HCT116 (cell line): ENCODE data around the gene HHATL. TPM values are rescaled to one million over a fixed set of nuclear protein-coding genes. Genes with fewer than 3 reads are reported as not detected.

ENCODE experiments used
- ATAC-seq: fragments of 200-7000 bp; cut with Tn5 transposase; 2 replicates; pipeline ENCODE4 v1.9.1; 2020; ENCODE audit warnings: mild to moderate bottlenecking, moderate library complexity
- BruUV-seq: library from RNA; stranded (reverse); fragments of 400-500 nt; replicated peaks from 2 replicates; lab custom pipeline; 2021; lab: Mats Ljungman, UMichigan
- CTCF ChIA-PET: fragments of 300-600 bp; sonication (Branson Sonifier 250); formaldehyde crosslinking; loops from one replicate; lab custom pipeline; 2021; ENCODE audit warnings: antibody characterized with exemption; lab: Charles Lee
- POLR2A ChIA-PET: fragments of 300-600, 350-600 bp; sonication (Branson Sonifier 250); formaldehyde crosslinking; loops from one replicate; lab custom pipeline; 2021; ENCODE audit warnings: antibody characterized with exemption; lab: Charles Lee
- RAD21 ChIA-PET, 2 experiments: fragments of 300-600 bp; sonication (Branson Sonifier 250); formaldehyde crosslinking; loops; one replicate each; lab custom pipeline; 2023; ENCODE audit warnings: low total read pairs in 2 of 2; ENCODE audit not compliant: uncharacterized antibody in 2 of 2, unreplicated experiment in 2 of 2, low non-redundant PET in 1 of 2; lab: Charles Lee
- DNase-seq: peaks from one replicate; pipeline ENCODE4 v3.0.0-alpha.2; 2010; ENCODE audit warnings: low read depth, low spot score
- H2AFZ ChIP-seq: fragments of 200-600 bp; shearing (Covaris generic), sonication (generic); 2 replicates; pipeline ENCODE4 v1.6.1; 2017; ENCODE audit warnings: low read depth, mixed run types, mixed read lengths, antibody characterized with exemption, low read length; ENCODE audit not compliant: poor library complexity, severe bottlenecking
- H3K27ac ChIP-seq: 2 replicates; pipeline ENCODE4 v1.5.1; 2012; ENCODE audit warnings: low read depth, low read length
- H3K27me3 ChIP-seq: fragments of 200-600 bp; sonication (generic); 2 replicates; pipeline ENCODE4 v1.6.1; 2016; ENCODE audit warnings: mixed run types, low read length, mixed read lengths; ENCODE audit not compliant: insufficient read depth
- H3K36me3 ChIP-seq, 2 experiments: fragments of 200-500 bp in 1 of 2; fragments of 200-600 bp in 1 of 2; sonication (Bioruptor generic) in 1 of 2; sonication (generic) in 1 of 2; 2 replicates each; pipeline versions ENCODE4 v1.5.1 to v1.6.1; 2014 to 2016; ENCODE audit warnings: low read length in 2 of 2, inconsistent platforms in 1 of 2, mixed read lengths in 1 of 2, mixed run types in 1 of 2; ENCODE audit not compliant: insufficient read depth in 2 of 2, control insufficient read depth in 1 of 2
- H3K4me1 ChIP-seq, 2 experiments: fragments of 200-600 bp in 1 of 2; sonication (generic) in 1 of 2; 2 replicates each; pipeline versions ENCODE4 v1.5.1 to v1.6.1; 2012 to 2017; ENCODE audit warnings: low read length in 2 of 2, inconsistent platforms in 1 of 2, mild to moderate bottlenecking in 1 of 2, mixed read lengths in 1 of 2, mixed run types in 1 of 2, moderate library complexity in 1 of 2; ENCODE audit not compliant: insufficient read depth in 2 of 2, control insufficient read depth in 1 of 2
- H3K4me2 ChIP-seq: fragments of 200-600 bp; sonication (generic); 2 replicates; pipeline ENCODE4 v1.6.1; 2017; ENCODE audit warnings: mixed run types, low read length, mixed read lengths
- H3K4me3 ChIP-seq, 2 experiments: fragments of 200-600 bp in 1 of 2; sonication (generic) in 1 of 2; replicated peaks in 1 of 2; 2 replicates each; pipeline ENCODE4 v1.5.1; 2011 to 2016; ENCODE audit warnings: low read length in 2 of 2, control low read depth in 1 of 2, low read depth in 1 of 2, mild to moderate bottlenecking in 1 of 2, mixed read lengths in 1 of 2, mixed run types in 1 of 2
- H3K79me2 ChIP-seq: fragments of 200-600 bp; sonication (generic); 2 replicates; pipeline ENCODE4 v1.6.1; 2017; ENCODE audit warnings: mild to moderate bottlenecking, mixed run types, low read length, moderate library complexity, mixed read lengths; ENCODE audit not compliant: insufficient read depth
- H3K9ac ChIP-seq: fragments of 200-600 bp; sonication (generic); 2 replicates; pipeline ENCODE4 v1.6.1; 2016; ENCODE audit warnings: low read length, mixed read lengths
- H3K9me2 ChIP-seq: fragments of 200-600 bp; sonication (generic), shearing (Covaris generic); 2 replicates; pipeline ENCODE4 v1.6.1; 2017; ENCODE audit warnings: mixed run types, mild to moderate bottlenecking, moderate library complexity; ENCODE audit not compliant: insufficient read depth
- H3K9me3 ChIP-seq, 2 experiments: fragments of 200-500 bp in 1 of 2; fragments of 200-600 bp in 1 of 2; sonication (Bioruptor generic) in 1 of 2; sonication (generic) in 1 of 2; 2 replicates each; pipeline ENCODE4 v1.6.1; 2014 to 2017; ENCODE audit warnings: low read length in 2 of 2, mixed read lengths in 2 of 2, inconsistent platforms in 1 of 2, low read depth in 1 of 2, mild to moderate bottlenecking in 1 of 2, mixed run types in 1 of 2, moderate library complexity in 1 of 2; ENCODE audit not compliant: control insufficient read depth in 1 of 2, insufficient read depth in 1 of 2
- H4K20me1 ChIP-seq: fragments of 200-600 bp; sonication (generic), shearing (Covaris generic); 2 replicates; pipeline ENCODE4 v1.6.1; 2017; ENCODE audit warnings: mixed run types, mild to moderate bottlenecking, moderate library complexity; ENCODE audit not compliant: insufficient read depth
- EGR1 ChIP-seq: IDR thresholded peaks from 2 replicates; pipeline ENCODE4 v1.6.1; 2012; ENCODE audit warnings: low read depth
- EZH2 ChIP-seq: fragments of 200-600 bp; sonication (generic); IDR thresholded peaks from 2 replicates; pipeline ENCODE4 v1.6.1; 2017; ENCODE audit warnings: antibody characterized with exemption, mixed run types
- FOSL1 ChIP-seq: IDR thresholded peaks from 2 replicates; pipeline ENCODE4 v1.6.1; 2012; ENCODE audit warnings: low read depth
- POLR2A ChIP-seq: IDR thresholded peaks from 2 replicates; pipeline ENCODE4 v1.7.0; 2011; ENCODE audit warnings: borderline replicate concordance; ENCODE audit not compliant: insufficient read depth, insufficient read length; ENCODE audit errors: extremely low read depth
- TCF7L2 ChIP-seq: IDR thresholded peaks from 2 replicates; pipeline ENCODE4 v1.7.0; 2011; ENCODE audit warnings: borderline replicate concordance, inconsistent platforms; ENCODE audit not compliant: insufficient read depth, insufficient read length; ENCODE audit errors: extremely low read depth
- YY1 ChIP-seq: IDR thresholded peaks from 2 replicates; pipeline ENCODE4 v1.6.1; 2011; ENCODE audit warnings: low read length, low read depth, moderate library complexity, mild to moderate bottlenecking; ENCODE audit not compliant: insufficient replicate concordance; ENCODE audit errors: extremely low read depth
- intact Hi-C: fragments of 100-400 bp; cut with micrococcal nuclease; formaldehyde crosslinking; loops from 2 replicates; pipeline ENCODE4 v1.10.0; 2022
- total RNA-seq: library from RNA; stranded (reverse); gene quantifications from one replicate; pipeline ENCODE4 v1.2.1, GENCODE V29; 2021; ENCODE audit not compliant: unreplicated experiment
- TF ChIP-seq, protein P1 (sequence below): IDR thresholded peaks from 2 replicates; pipeline ENCODE4 v1.6.1; 2012

Gene HHATL
- total RNA-seq, 1 experiment from 2014 or later, result 0.52 TPM

GRCh38 chr3:42666577-42666998, 36.0 kb downstream of the HHATL start:
- no peak overlapping the region for H2AFZ ChIP-seq
- BruUV-seq, result no TSS peak
- no peaks in the 10 kb centered on the region for H3K79me2 ChIP-seq
- no peak for DNase-seq
- no peaks in the 10 kb centered on the region for H3K27me3 ChIP-seq
- no peaks in the 10 kb centered on the region for H3K36me3 ChIP-seq
- H3K9me3 ChIP-seq, result no peaks in the 10 kb centered on the region
- H3K4me2 ChIP-seq, result no peak overlapping the region
- intact Hi-C loops, result no loop called here
- POLR2A ChIA-PET, result no interaction called here
- H4K20me1 ChIP-seq, result no peaks in the 10 kb centered on the region
- H3K4me1 ChIP-seq, result no peaks in the 10 kb centered on the region
- TF ChIP-seq, protein P1, sequence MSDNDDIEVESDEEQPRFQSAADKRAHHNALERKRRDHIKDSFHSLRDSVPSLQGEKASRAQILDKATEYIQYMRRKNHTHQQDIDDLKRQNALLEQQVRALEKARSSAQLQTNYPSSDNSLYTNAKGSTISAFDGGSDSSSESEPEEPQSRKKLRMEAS, result no peak
- TF ChIP-seq TCF7L2 (no peak), EZH2 (no peak), EGR1 (no peak), POLR2A (no peak), FOSL1 (no peak)
- TF ChIP-seq, all 23 proteins: peak for 0
- ChIA-PET RAD21 (no interaction called here), CTCF (no interaction called here)
- Histone ChIP-seq H3K4me3 (no peak overlapping the region), H3K9ac (no peak overlapping the region), H3K27ac (no peak overlapping the region), H3K9me2 (no peaks in the 10 kb centered on the region)
- ATAC-seq, result no peak

DNA sequence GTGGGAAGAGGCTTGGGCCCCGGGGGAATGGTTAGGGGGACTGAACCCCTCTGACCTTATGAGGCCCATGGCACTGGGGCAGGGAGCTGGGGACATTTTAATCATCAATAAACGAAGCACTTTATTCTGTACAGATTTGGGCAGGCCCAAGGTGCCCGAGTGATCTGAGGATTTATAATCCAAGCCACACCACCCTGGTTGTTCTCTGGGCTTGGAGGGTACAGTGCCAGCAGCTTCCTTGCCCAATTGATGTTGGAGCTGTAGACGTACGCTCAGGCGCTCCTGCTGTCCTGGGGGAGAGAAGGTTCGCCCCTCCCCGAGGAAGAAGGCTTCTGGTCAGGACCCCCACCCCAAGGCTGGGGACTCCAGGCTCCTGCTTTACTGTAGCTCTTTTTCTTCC, 36.6 kb downstream of the HHATL start:
- TF ChIP-seq YY1, result no peak
- Histone ChIP-seq H3K4me1 (no peaks in the 10 kb centered on the region), H2AFZ (no peak overlapping the region), H3K27me3 (no peaks in the 10 kb centered on the region), H3K27ac (no peak overlapping the region), H3K4me2 (no peak overlapping the region), H3K4me3 (no peak overlapping the region), H3K36me3 (0 out of 4 replicates have a peak, but pooled peaks cover 0 to 3% of the 10 kb centered on the region in 2 experiments), H3K9me3 (no peaks in the 10 kb centered on the region), H4K20me1 (no peaks in the 10 kb centered on the region), H3K9me2 (no peaks in the 10 kb centered on the region), H3K79me2 (no peaks in the 10 kb centered on the region), H3K9ac (no peak overlapping the region)
- CTCF ChIA-PET, result no interaction called here
- RAD21 ChIA-PET, result no interaction called here
- intact Hi-C loops, result no loop called here
- ATAC-seq (no peak), DNase-seq (no peak)
- POLR2A ChIA-PET, result no interaction called here
- TSS peak; percentile 16 for BruUV-seq
